WTC11 (cell line): ENCODE measurements around the gene ARHGEF10L.

ENCODE experiments used
- ATF6 ChIP-seq: sonication (generic); formaldehyde crosslinking; IDR thresholded peaks from 2 replicates; pipeline ENCODE4 v1.8.1; 2023; ENCODE audit warnings: mild to moderate bottlenecking, missing genetic modification reagents
- CTCF ChIP-seq: fragments of 200-600 bp; IDR thresholded peaks from 2 replicates; pipeline ENCODE4 v1.8.0; 2022; ENCODE audit warnings: antibody characterized with exemption
- ELF4 ChIP-seq: sonication (generic); formaldehyde crosslinking; IDR thresholded peaks from 2 replicates; pipeline ENCODE4 v1.8.1; 2022; ENCODE audit warnings: low read depth, mild to moderate bottlenecking, moderate library complexity, missing genetic modification reagents
- GABPB1 ChIP-seq: sonication (generic); formaldehyde crosslinking; IDR thresholded peaks from 2 replicates; pipeline ENCODE4 v1.8.1; 2023; ENCODE audit warnings: mild to moderate bottlenecking, missing genetic modification reagents
- HMGXB4 ChIP-seq: sonication (generic); formaldehyde crosslinking; IDR thresholded peaks from 2 replicates; pipeline ENCODE4 v1.8.1; 2023; ENCODE audit warnings: mild to moderate bottlenecking, moderate library complexity, missing genetic modification reagents
- TCF7 ChIP-seq: sonication (generic); formaldehyde crosslinking; IDR thresholded peaks from 2 replicates; pipeline ENCODE4 v1.8.0; 2022; ENCODE audit warnings: mild to moderate bottlenecking, low read depth, missing genetic modification reagents, moderate library complexity
- USF2 ChIP-seq: sonication (generic); formaldehyde crosslinking; IDR thresholded peaks from 2 replicates; pipeline ENCODE4 v1.8.1; 2023; ENCODE audit warnings: mild to moderate bottlenecking, missing genetic modification reagents, moderate library complexity
- ZBTB43 ChIP-seq: sonication (generic); formaldehyde crosslinking; IDR thresholded peaks from 2 replicates; pipeline ENCODE4 v1.8.1; 2023; ENCODE audit warnings: mild to moderate bottlenecking, missing genetic modification reagents
- ZNF232 ChIP-seq: sonication (generic); formaldehyde crosslinking; IDR thresholded peaks from 2 replicates; pipeline ENCODE4 v1.8.0; 2022; ENCODE audit warnings: mild to moderate bottlenecking, missing genetic modification reagents
- ZNF263 ChIP-seq: sonication (generic); formaldehyde crosslinking; IDR thresholded peaks from 2 replicates; pipeline ENCODE4 v1.8.1; 2022; ENCODE audit warnings: low read depth, mild to moderate bottlenecking, moderate library complexity, missing genetic modification reagents

- no peak for TF ChIP-seq ATF6 (CRISPR knock-in tag)
- no peak for TF ChIP-seq CTCF
- no peak for TF ChIP-seq ZNF263 (CRISPR knock-in tag)
- no peak for TF ChIP-seq ELF4 (CRISPR knock-in tag)
- no peak for TF ChIP-seq ZBTB43 (CRISPR knock-in tag)
- TF ChIP-seq USF2 (CRISPR knock-in tag), result no peak
- no peak for TF ChIP-seq TCF7 (CRISPR knock-in tag)
- TF ChIP-seq GABPB1 (CRISPR knock-in tag), result no peak
- no peak for TF ChIP-seq ZNF232 (CRISPR knock-in tag)
- no peak for TF ChIP-seq HMGXB4 (CRISPR knock-in tag)
These were observed 63.8 kb downstream of the ARHGEF10L start for GRCh38 chr1:17603091-17603841.
